Stimulated activated CD8-positive, alpha-beta memory T cell treated with anti-CD3 and anti-CD28 coated beads, Interleukin-7, amount 100 ng/mL, for 1 hour (primary cell): Measurements from ENCODE around the gene FIZ1.
A peak's percentile ranks its signal among the peaks of the same experiment; 100 is the strongest.
"Not testable (repeated sequence)": the region's sequence is repeated elsewhere in the genome, so short reads cannot be mapped to it uniquely, and the experiment has no call there.

Experiments used
- DNase-seq, 2 donors: peaks; one replicate each; pipeline ENCODE4 v3.0.0-alpha.2; 2020; ENCODE audit warnings: low read depth in 2 of 2

Gene FIZ1

DNA sequence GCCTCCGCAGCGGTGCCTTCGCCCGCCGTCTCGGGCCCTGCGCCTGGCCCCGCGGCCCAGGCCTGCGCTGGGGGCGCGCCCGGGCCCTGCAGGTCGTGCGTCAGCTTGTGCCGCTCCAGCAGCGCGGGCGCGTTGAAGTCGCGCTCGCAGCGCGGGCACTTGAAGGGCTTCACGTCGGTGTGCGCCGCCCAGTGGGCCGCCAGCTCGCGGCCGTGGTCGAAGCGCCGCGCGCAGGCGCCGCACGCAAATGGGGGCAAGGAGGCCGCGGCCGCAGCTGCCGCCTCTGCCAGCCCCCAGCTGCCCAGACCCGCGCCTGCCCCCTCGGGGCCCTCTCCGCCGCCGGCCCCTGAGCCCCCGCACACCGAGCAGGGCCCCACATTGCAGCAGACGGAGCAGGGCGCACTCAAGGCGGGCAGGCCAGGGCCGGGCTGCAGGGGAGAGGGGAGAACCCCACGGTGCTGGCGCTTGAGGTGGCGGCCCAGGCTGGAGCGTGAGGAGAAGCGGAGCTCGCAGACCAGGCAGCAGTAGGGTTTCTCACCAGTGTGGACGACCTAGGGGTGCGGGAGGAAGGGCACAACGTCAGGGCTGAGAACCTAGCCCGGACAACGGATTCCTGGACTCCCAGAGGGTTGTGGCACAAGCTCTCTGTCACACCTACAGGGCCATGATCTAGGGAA lies 6.1 kb downstream of the FIZ1 start:
- DNase-seq: no peak

DNA sequence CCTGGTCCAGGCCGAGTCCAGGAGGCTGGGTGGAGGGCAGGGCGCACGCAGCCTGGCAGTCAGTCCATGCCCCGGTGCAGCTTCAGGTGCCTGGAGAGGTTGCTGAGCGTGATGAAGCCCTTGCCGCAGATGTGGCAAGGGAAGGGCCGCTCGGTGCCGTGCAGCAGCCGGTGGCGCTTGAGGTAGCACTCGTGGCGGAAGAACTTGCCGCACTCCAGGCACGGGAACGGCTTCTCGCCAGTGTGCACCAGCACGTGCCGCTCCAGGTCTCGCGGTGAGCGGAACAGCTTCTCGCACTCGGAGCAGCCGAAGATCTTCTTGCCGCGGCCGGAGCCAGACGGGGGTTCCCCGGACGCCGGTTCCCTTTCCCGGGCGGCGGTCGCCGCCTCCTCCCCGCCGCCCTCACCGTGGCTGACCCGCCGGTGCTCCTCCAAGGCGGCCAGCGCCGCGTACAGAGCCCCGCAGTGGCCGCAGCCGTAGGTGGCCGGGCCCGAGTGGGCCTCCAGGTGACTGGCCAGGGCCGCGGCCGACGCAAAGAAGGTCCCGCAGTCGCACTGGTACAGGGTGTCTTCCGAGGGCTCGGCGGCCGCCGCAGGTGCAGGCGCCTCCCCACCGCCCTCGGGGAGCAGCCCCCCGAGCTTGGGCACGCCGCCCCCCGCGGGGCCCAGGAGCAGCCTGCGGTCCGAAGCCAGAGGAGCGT lies 6.8 kb downstream of the FIZ1 start:
- no peak for DNase-seq

DNA sequence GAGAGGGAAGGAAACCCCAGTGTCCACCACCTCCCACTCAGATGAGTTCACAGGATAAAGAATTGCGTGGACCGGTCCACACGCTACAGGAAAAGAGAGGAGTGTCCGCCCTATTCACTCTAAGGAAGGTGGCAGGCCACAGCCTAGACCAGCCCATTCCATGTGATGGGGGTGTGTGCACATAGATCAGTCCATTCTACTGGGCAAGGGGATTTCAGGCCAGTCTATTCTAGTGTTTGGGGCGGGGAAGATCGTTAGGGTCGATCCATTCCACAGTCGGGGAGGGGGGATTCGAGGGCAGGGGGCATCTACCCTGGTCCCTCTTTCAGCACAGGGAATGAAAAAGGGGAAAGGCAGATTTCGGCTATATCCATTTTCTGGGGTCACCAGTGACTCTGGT lies 7.8 kb downstream of the FIZ1 start:
- no peak for DNase-seq

DNA sequence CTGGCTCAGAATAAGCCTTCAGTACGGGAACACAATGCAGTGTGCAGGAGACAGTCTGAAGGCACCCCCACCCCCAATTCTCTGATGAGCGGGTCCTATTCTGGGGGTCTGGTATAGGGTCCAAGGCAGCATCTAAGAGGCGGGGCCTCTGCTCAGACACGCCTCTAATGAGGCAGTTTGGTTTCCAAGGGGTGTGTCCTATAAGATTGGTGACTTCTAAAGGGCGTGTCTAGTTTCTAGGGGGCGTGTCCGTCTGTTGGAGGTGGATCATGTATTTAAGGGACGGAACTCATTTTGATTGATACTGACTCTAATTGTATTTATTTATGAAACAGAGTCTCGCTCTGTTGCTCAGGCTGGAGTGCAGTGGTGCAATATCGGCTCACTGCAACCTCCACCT lies 8.7 kb downstream of the FIZ1 start:
- DNase-seq: no peak

DNA sequence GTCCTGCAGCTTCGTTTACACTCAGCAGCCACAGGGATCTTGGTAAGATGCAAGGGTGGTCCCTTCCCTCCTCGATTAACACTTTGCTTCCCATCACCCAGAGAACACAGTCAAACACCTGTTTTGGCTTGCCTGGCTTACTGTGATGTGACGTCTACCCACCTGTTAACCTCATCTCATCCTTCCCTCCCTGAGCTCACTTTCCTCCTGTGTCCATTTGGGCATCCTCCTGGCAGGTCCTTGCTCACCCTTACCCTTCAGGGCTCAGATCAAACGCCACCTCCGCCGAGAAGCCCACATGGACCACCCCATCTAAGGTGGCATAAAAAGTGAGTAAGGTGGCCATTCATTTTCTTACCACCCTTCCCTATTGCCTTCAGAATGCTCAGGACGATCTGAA lies 9.2 kb downstream of the FIZ1 start:
- no peak for DNase-seq

DNA sequence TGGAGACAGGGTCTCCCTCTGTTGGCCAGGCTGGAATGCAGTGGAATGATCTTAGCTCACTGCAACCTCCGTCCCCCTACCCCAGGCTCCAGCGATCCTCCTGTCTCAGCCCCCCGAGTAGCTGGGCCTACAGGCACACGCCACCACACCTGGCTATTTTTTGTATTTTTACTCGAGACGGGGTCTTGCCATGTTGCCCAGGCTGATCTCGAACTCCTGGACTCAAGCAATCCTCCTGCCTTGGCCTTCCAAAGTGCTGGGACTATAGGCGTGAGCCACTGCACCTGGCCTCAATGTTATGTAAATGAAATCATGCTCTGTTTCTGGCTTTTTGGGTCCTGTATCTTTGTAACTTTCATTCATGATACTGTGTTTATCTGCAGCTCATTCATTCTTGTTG lies 10.6 kb downstream of the FIZ1 start:
- no peak for DNase-seq

DNA sequence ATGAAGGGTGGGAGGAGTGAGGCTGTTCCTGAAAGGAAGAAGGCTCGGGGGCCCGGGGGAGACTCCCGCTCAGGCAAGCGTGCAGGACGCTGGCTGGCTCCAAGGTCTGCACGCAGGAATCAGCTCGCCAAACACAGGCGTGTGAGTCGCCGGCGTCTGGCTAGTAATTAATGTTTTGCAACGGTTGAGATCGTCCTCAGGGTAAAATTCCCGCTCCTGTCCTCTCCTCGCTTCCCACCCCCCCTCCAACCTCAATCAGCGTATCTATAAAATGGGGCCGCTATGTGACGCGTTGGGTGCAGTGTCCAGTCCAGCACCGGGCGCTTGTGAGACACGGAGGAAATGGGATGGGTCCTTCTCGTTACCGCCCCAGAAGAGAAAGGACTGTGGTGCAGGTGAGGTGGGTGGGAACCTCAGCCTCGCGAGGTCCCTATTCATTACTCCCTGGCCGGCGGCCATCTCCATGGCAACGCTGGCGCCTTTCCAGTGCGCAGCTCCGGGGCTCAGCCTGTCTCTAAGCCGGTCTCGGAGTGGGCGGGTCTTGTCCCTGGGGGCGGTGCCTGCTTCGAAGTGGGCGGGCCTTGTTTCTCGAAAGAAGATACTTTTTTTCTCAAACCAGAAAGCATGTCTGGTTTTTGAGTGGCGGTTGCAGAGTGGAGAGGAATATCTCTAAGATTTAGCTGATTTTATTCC lies 12.2 kb downstream of the FIZ1 start:
- DNase-seq: peak; percentile 82 to 83

DNA sequence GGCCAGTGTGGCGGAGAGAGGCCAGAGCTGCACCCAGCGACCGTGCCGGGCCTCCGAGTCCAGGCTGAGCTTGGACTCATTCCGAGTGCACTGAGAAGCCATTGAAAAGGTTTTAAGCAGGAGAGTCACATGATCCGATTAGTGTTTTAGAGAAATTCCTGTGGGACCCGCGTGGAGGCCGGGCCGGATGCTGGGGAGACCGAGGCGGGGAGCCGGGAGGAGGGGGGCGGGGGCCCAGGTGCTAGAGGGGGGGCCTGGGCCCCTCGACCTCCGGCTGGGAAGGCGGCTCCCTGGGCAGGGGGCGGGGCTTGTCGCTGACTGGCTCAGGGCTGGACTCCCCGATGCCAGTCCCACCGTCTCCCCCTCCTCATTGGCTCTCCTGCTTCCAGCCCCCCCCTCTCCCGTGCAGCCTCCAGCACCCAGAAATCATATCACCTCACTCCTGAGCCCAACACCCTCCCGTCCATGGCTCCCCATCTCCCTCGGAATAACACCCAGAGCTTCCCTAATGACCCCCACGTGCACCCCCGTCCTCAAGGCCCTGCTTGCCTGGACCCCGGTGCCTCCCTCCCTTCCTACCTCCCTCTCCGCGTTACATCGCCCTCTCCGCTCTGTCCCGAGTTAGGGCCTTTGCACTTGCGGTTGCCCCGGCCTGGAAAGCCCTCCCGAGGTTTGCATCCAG lies 13.5 kb downstream of the FIZ1 start:
- no peak for DNase-seq

DNA sequence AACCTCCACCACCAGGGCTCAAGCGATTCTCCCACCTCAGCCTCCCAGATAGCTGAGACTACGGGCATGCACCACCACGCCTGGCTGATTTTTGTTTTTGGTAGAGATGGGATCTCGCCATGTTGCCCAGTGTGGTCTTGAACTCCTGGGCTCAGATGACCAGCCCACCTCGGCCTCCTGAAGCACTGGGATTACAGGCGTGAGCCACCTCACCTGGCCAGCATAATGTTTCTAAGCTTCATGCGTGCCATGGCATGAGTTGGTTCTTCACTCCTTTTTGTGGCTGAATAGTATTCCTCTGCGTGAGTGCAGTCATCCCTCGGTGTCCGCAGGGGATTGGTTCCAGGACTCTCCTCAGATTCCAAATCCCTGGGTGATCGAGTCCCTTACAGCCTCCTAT lies 14.4 kb downstream of the FIZ1 start:
- no peak for DNase-seq

DNA sequence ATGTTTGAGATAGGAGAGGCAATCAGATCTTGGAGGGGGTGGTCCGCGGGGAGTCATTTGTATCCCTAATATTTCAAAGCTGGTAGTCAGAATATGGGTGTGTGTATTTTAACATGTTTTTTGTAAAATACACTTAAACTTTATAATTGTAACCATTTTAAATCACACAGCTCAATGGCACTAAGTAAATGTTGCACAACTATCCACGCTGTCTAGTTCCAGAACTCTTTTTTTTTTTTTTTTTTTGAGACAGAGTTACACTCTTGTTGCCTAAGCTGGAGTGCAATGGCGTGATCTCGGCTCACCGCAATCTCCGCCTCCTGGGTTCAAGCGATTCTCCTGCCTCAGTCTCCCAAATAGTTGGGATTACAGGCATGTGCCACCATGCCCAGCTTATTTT lies 15.4 kb downstream of the FIZ1 start:
- DNase-seq: not testable (repeated sequence)

DNA sequence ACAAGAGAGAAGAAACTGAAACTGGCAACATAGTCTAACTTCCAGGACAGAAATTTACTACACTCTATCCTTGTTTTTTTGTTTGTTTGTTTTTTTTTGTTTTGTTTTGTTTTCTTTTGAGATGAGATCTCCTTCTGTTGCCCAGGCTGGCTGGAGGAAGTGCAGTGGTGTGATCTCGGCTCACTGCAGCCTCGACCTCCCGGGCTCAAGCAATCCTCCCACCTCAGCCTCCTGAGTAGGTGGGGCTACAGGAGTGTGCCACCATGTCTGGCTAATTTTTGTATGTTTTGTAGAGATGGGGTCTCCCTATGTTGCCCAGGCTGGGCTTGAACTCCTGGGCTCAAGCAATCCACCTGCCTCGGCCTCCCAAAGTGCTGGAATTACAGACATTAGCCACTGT lies 17.0 kb downstream of the FIZ1 start:
- not testable (repeated sequence) for DNase-seq

DNA sequence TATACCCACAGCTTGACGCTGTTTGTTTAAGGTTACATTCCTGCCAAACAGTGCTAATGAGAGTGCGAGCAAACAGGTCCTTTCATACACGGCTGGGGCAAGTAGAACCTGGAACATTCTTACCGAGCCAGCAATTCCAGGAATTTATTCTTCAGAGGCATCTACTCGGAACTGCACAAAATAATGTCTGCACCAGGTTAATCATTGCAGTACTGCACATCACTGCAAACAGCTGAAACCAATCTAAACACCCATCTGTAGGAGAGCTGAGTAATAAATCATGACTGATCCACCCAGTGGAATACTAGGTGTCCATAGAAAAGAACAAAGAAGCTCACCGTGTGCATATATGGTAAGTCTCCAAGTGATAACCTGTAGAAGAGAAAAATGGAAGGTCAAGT lies 17.5 kb downstream of the FIZ1 start:
- no peak for DNase-seq

DNA sequence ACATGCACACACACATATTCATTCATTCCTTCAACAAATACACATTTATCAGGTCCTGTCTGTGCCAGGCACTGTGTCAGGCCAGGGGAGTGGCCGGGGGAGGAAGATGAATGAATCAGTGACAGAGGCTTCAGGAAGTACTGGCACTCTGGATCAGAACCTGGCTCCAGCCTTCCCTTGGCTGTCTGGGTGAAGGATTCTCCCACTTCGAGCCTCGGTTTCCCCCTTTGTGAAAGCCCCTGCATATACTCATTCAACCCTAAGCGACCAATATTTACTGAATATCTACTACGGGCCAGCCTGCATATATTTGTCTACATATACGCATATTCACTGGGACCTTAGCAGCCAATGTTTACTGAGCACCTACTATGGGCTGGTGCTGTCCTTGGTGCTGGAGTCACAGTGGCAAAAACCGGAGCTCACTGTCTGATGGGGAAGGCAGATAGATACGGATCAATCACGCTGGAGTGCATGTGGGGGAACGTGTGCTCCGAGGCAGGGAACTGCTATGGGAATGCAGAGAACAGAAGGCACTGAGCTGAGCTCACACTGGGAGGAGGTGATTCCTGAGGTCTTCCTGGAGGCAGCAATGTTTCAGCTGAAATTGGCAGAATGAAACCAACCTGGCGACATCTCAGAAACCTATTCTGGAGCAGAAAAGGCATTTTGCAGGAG lies 18.0 kb downstream of the FIZ1 start:
- DNase-seq: no peak

DNA sequence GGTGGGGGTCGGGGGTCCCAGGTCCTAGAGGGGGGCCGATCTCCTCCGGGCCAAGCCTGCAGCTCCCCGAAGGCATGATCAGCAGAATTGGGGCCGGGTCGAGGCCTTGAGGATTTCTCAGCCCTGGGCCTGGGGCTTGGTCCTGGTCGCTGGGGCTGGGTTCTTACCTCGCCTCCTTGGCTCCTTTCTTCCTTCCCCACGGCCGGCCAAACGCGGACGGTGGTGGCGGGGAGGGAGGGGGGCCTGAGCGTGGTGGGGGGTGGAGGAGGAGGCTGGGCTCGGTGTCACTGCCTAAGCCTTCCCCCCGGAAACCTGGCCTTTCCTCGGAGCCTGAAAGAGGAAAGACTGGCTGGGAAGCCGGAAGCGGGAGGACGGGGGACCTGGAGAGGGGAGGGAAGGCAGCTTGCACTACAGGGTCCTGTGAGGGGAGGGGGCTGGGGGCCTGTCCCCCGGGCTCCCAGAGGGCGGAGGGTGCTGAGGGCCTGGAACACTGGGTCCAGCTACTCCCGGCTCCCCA lies 18.6 kb downstream of the FIZ1 start, which contains the start of gene ZNF579:
Gene ZNF579 (minus strand): TSS at position 221 of the 517 bp plus-strand sequence. CDS start 1,209 bp downstream, outside the sequence.
- DNase-seq: peak; percentile 46 to 52

DNA sequence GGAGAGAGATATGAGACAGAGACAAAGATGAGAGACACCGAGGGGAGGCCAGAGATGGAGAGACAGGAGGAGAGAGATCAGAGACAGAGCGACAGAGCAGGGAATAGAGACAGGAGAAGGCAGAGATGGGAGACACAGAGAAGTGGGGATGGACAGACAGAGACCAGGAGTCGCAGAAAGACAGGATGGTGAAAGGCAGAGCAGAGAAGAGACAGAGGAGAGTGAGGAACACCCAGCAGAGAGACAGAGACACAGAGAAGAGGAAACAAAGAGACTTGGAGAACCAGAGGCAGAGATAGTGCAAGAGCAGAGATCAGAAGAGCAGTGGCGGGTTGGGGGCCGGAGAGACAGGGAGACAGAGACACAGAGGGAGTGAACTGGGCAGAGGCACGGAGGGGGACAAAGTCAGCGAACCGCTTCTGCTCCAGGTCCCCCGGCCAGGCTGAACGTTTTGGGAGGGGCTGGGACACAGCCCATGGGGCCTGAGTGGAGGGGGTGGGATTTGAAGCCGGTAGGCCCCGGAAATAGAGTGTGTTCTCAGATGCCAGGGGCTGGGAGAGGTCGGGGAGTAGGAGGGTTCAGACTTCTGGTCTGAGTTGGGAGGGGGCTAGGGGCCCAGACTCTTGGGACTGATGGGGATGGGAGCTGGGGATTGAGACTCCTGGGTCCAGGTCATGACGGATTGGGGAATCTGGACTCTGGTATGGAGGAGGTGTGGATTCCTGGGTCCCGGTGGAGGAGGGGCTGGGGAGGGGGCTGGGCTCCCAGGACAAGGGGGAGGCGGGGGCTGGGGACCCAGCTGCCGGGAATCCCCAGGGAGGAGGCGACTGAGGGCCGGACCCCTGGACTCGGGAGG lies 19.3 kb downstream of the FIZ1 start:
- no peak for DNase-seq

DNA sequence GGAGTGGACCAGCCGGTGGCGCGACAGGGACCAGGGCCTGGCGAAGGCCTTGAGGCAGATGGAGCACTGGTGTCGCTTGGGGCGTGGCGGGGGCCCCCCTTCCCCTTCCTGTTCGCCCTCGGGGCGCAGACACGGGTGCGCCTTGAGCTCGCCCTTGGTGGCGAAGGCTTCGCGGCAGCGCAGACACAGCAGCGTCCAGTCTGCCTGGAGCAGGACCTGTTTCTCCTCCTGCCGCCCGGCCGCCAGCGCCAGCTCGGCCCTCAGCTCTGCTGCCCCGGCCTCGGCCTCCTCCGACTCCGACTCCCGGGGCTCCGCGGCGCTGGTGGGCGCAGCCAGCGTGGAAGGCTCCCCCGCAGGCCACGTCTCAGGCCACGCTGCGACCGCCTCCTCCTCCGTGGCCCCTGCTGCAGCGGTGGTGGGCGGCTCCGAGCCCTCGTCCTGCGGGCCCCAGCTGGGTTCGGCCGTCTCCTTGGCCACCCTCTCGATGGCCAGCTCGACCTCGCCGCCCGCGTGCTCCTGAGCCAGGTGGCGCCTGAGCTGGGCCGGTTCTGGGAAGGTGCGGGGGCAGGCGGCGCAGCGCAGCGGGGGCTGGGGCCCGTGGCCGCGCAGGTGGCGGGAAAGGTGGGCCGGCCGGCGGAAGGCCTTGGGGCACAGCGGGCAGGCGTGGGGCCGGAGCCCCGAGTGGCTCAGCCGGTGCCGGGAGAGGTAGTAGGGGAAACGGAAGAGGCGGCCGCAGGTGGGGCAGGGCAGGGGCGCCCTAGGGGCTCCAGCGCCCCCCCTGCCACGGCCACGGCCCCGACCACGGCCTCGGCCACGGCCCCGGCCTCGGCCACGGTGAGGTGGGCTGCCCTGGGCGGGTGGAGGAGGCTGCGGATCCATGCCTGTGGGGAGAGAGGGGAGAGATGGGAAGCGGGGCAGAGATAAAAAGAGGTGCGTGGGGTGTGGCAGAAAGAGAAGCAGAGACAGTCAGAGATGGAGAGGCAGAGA lies 20.3 kb downstream of the FIZ1 start:
- DNase-seq: no peak

DNA sequence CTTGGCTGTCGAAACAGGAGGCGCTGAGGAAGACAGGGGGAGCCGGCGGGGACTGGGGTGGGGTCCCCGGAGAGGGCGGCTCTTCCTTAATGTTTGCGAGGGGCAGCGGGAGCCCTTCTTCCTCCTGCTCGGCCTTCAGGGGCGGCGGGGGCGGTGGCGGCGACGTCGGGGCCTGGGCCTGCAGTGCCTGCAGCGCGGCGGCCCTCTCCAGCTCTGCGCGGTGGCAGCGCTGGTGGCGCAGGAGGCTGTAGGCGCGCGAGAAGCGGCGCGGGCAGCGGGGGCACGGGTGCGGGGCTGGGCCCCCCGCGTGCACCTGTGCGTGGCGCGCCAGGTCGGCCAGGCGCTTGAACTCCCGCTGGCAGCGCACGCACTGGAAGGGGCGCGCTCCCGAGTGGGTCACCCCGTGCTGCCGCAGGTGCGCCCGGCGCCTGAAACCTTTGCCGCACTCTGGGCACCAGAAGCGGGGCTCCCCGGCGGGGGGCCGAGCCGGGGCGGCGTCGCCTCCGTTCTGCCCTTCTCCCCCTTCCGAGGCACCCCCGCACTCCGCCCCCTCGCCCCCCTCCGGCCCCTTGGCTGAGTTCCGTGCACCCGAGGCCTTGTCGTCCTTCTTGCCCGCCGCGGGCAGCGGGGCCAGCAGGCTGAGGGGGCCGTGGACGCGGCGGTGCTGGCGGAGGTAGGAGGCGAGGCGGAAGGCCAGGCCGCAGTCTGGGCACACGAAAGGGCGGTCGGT lies 21.1 kb downstream of the FIZ1 start:
- DNase-seq: no peak

DNA sequence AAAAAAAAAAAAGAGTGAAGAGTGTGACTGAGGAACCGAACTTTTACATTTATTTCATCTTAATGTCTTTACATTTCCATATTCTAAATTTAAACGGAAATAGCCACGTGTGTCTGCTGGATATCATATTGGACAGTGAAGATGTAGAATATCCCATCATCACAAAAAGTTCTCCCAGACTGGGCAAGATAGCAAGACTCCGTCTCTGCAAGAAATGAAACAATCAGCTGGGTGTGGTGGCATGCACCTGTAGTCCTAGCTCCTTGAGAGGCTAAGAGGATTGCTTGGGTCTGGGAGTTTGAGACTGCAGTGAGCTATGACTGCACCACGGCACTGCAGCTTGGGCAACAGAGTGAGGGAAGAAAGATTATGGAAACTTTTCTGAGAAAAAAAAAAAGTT lies 22.6 kb downstream of the FIZ1 start:
- DNase-seq: no peak

DNA sequence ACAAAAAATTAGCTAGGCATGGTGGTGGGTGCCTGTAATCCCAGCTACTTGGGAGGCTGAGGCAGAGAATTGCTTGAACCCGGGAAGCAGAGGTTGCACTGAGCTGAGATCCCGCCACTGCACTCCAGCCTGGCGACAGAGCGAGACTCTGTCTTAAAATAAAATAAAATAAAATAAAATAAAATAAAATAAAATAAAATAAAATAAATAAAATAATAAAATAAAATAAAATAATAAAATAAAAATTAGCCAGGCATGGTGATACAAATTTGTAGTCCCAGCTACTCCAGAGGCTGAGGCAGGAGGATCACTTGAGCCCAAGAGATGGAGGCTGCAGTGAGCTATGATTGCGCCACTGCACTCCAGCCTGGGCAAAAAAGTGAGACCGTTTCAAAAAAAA lies 25.4 kb downstream of the FIZ1 start:
- not testable (repeated sequence) for DNase-seq
